B cell (primary cell): ENCODE measurements around the gene EFCC1. TPM values are rescaled to one million over a fixed set of nuclear protein-coding genes. Genes with fewer than 3 reads are reported as not detected.
A peak's percentile ranks its signal among the peaks of the same experiment; 100 is the strongest.

ENCODE experiments used
- ATAC-seq: fragments of 200-7000 bp; cut with Tn5 transposase; one replicate; pipeline ENCODE4 v1.10.0; 2021; ENCODE audit warnings: low read depth, mild to moderate bottlenecking, moderate number of reproducible peaks, moderate library complexity
- CTCF ChIA-PET: fragments of 350-600 bp; sonication (Branson Sonifier 250); formaldehyde crosslinking; loops from one replicate; lab custom pipeline; 2021; ENCODE audit warnings: antibody characterized with exemption, inconsistent platforms; lab: Charles Lee
- POLR2A ChIA-PET: fragments of 350-600 bp; sonication (Branson Sonifier 250); formaldehyde crosslinking; loops from one replicate; lab custom pipeline; 2021; ENCODE audit warnings: antibody characterized with exemption; lab: Charles Lee
- DNase-seq: peaks from one replicate; pipeline ENCODE4 v3.0.0; 2013
- H2AFZ ChIP-seq: 2 replicates; pipeline ENCODE4 v1.6.1; 2012; ENCODE audit warnings: mild to moderate bottlenecking, low read depth, low read length; ENCODE audit not compliant: insufficient read depth, poor library complexity, severe bottlenecking
- H3K27ac ChIP-seq, 2 donors: 1 replicate in 1 of 2; 2 replicates in 1 of 2; pipeline ENCODE4 v1.5.1; 2012 to 2013; ENCODE audit warnings: low read length in 2 of 2, mild to moderate bottlenecking in 2 of 2, moderate library complexity in 1 of 2
- H3K27me3 ChIP-seq, 4 experiments: fragments of 200-600 bp in 1 of 4; sonication (generic) in 1 of 4; replicated peaks in 1 of 4; 1 replicate in 2 of 4; 2 replicates in 2 of 4; pipeline versions ENCODE4 v1.6.1 to v1.7.0; 2013 to 2016; ENCODE audit warnings: low read length in 3 of 4, mild to moderate bottlenecking in 2 of 4, mixed read lengths in 1 of 4, moderate library complexity in 1 of 4; ENCODE audit not compliant: insufficient read depth in 4 of 4, control insufficient read depth in 3 of 4; ENCODE audit errors: control extremely low read depth in 1 of 4
- H3K36me3 ChIP-seq, 2 experiments: replicated peaks in 1 of 2; 1 replicate in 1 of 2; 2 replicates in 1 of 2; pipeline versions ENCODE4 v1.6.1 to v1.7.1; 2013; ENCODE audit warnings: low read length in 1 of 2; ENCODE audit not compliant: insufficient read depth in 2 of 2, control insufficient read depth in 1 of 2; ENCODE audit errors: control extremely low read depth in 1 of 2, extremely low read depth in 1 of 2
- H3K4me1 ChIP-seq, 2 donors: fragments of 200-600 bp in 1 of 2; sonication (generic) in 1 of 2; 1 replicate in 1 of 2; 2 replicates in 1 of 2; pipeline versions ENCODE4 v1.5.1 to v1.6.1; 2013 to 2017; ENCODE audit warnings: low read length in 2 of 2; ENCODE audit not compliant: control insufficient read depth in 2 of 2, insufficient read depth in 2 of 2
- H3K4me2 ChIP-seq: replicated peaks from 2 replicates; pipeline ENCODE3; 2012; ENCODE audit warnings: mild to moderate bottlenecking, low read depth, low read length; ENCODE audit not compliant: poor library complexity, severe bottlenecking
- H3K4me3 ChIP-seq, 5 experiments: fragments of 200-600 bp in 1 of 5; sonication (generic) in 1 of 5; 1 replicate in 3 of 5; 2 replicates in 2 of 5; pipeline versions ENCODE4 v1.5.1 to v1.7.0; 2011 to 2016; ENCODE audit warnings: low read length in 4 of 5, mild to moderate bottlenecking in 4 of 5, low read depth in 2 of 5, control low read depth in 1 of 5, moderate library complexity in 1 of 5; ENCODE audit not compliant: insufficient read depth in 1 of 5; ENCODE audit errors: control extremely low read depth in 1 of 5, extremely low read depth in 1 of 5
- H3K79me2 ChIP-seq: fragments of 200-600 bp; sonication (generic); one replicate; pipeline ENCODE4 v1.6.0; 2016; ENCODE audit warnings: low read length; ENCODE audit not compliant: control insufficient read depth, insufficient read depth
- H3K9ac ChIP-seq: fragments of 200-600 bp; sonication (generic); 2 replicates; pipeline ENCODE4 v1.6.1; 2017; ENCODE audit warnings: mild to moderate bottlenecking, low read length, moderate library complexity
- H3K9me3 ChIP-seq, 3 donors: one replicate each; pipeline versions ENCODE4 v1.6.1 to v1.7.1; 2013; ENCODE audit warnings: low read length in 2 of 3; ENCODE audit not compliant: control insufficient read depth in 2 of 3, insufficient read depth in 1 of 3; ENCODE audit errors: control extremely low read depth in 1 of 3
- H4K20me1 ChIP-seq: 2 replicates; pipeline ENCODE4 v1.6.0; 2012; ENCODE audit warnings: mild to moderate bottlenecking, low read length; ENCODE audit not compliant: insufficient read depth, control insufficient read depth, poor library complexity, severe bottlenecking
- H3K27ac Mint-ChIP-seq: one replicate; pipeline ENCODE4 v1.8.0; 2021; ENCODE audit warnings: mixed read lengths
- H3K27me3 Mint-ChIP-seq: one replicate; pipeline ENCODE4 v1.8.0; 2021; ENCODE audit warnings: mixed read lengths
- H3K4me1 Mint-ChIP-seq: one replicate; pipeline ENCODE4 v1.8.0; 2021; ENCODE audit warnings: mixed read lengths
- H3K4me3 Mint-ChIP-seq: one replicate; pipeline ENCODE4 v1.8.0; 2021; ENCODE audit warnings: mixed read lengths
- H3K9me3 Mint-ChIP-seq: one replicate; pipeline ENCODE4 v1.8.0; 2022; ENCODE audit warnings: mixed read lengths; ENCODE audit not compliant: insufficient read depth
- CTCF ChIP-seq: fragments of 200-600 bp; IDR thresholded peaks from one replicate; pipeline ENCODE4 v1.8.0; 2022; ENCODE audit warnings: antibody characterized with exemption, mild to moderate bottlenecking
- EZH2 ChIP-seq: IDR thresholded peaks from 2 replicates; pipeline ENCODE4 v1.6.1; 2012; ENCODE audit warnings: borderline replicate concordance, low read depth, mild to moderate bottlenecking, moderate library complexity, low read length; ENCODE audit not compliant: insufficient read depth, poor library complexity, severe bottlenecking
- WGBS: methylation state at CpG from one replicate; pipeline ENCODE4 v1.1.5; 2013; ENCODE audit warnings: missing lambda C conversion rate; ENCODE audit not compliant: insufficient coverage; 5-methylcytosine and 5-hydroxymethylcytosine counted together
- intact Hi-C: fragments of 100-400 bp; cut with micrococcal nuclease; formaldehyde crosslinking; loops from one replicate; pipeline ENCODE4 v1.10.0; 2022
- polyA plus RNA-seq: library from polyadenylated mRNA; depleted of rRNA; stranded (reverse); fragments of >200 nt; gene quantifications from 2 replicates; pipeline ENCODE4 v1.2.3, GENCODE V29; 2012
- total RNA-seq, 2 donors: library from RNA; stranded (reverse); fragments of 120-200 nt in 1 of 2; gene quantifications; 1 replicate in 1 of 2; 2 replicates in 1 of 2; pipeline versions ENCODE4 v1.2.3 to v1.2.4, GENCODE V29; 2013 to 2022

EFCC1 gene
- total and polyA plus RNA-seq, 2 donors (not counting 1 experiment from before 2014, with no cell fraction given) = 0.06 TPM; not detected in 1

GRCh38 chr3:129025691-129026435 is 24.8 kb downstream of the EFCC1 start:
- Mint-ChIP-seq H3K27ac (peak overlapping the region; percentile 95), H3K9me3 (no peaks in the 10 kb centered on the region), H3K4me1 (peaks cover 22% of the 10 kb centered on the region), H3K27me3 (peaks cover 3% of the 10 kb centered on the region), H3K4me3 (peak overlapping the region; percentile 91)
- H3K9ac ChIP-seq = peak overlapping the region; percentile 88
- WGBS = 94% methylated on average over 8 of the region's 8 CpGs
- no peak overlapping the region for H3K4me3 ChIP-seq
- no peaks in the 10 kb centered on the region for H3K79me2 ChIP-seq
- peaks cover 13 to 15% of the 10 kb centered on the region in 2 donors for H3K4me1 ChIP-seq
- peaks cover 0 to 20% (median 0%) of the 10 kb centered on the region in 3 donors for H3K9me3 ChIP-seq
- ATAC-seq = no peak
- H3K36me3 ChIP-seq = no peaks in the 10 kb centered on the region
- peak overlapping the region in 1 of 2 donors; percentile 83 for H3K27ac ChIP-seq
- H4K20me1 ChIP-seq = no peaks in the 10 kb centered on the region
- TF ChIP-seq CTCF = no peak
- no peak for TF ChIP-seq EZH2
- peak overlapping the region; percentile 97 for H2AFZ ChIP-seq
- H3K4me2 ChIP-seq = peak overlapping the region; percentile 99
- intact Hi-C loops = loop anchor here (2.0 kb wide), 3 partner anchors 27 to 157 kb away; partner anchors contain the start of genes CNBP and RAB43
- POLR2A ChIA-PET = interaction anchor here (1.1 to 1.4 kb wide), 2 partner anchors 9 to 95 kb away, joined by 3 to 19 read pairs; no protein-coding TSS in a partner anchor
- DNase-seq = no peak
- CTCF ChIA-PET = interaction anchor here (0.8 to 4.0 kb wide), 12 partner anchors 9 to 408 kb away, joined by 3 to 53 read pairs (median 4); partner anchors contain the start of gene CFAP92
- peaks cover 0 to 6% (median 0%) of the 10 kb centered on the region in 4 experiments for H3K27me3 ChIP-seq
